ENCODE results near the gene ATP5PO.

DNA sequence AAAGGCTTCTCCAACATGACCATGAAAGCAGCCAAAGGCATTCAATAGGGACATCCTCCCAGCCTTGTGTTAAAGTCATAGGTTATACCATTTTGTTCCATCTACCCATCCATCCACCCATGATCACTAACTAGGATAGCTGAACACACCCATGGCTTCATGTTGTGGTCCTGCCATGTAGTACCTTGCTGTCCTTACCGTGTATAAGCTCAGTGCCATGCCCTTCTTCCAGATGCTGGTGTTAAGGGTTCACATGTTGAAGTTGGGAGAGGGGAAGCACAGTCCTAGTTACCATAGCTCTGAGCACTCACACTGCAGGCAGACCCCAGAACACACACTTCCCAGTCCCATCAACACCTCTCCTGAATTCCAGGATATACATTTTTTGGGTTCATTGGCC is 51.5 kb downstream of the ATP5PO start:
- TF ChIP-seq, protein P1, sequence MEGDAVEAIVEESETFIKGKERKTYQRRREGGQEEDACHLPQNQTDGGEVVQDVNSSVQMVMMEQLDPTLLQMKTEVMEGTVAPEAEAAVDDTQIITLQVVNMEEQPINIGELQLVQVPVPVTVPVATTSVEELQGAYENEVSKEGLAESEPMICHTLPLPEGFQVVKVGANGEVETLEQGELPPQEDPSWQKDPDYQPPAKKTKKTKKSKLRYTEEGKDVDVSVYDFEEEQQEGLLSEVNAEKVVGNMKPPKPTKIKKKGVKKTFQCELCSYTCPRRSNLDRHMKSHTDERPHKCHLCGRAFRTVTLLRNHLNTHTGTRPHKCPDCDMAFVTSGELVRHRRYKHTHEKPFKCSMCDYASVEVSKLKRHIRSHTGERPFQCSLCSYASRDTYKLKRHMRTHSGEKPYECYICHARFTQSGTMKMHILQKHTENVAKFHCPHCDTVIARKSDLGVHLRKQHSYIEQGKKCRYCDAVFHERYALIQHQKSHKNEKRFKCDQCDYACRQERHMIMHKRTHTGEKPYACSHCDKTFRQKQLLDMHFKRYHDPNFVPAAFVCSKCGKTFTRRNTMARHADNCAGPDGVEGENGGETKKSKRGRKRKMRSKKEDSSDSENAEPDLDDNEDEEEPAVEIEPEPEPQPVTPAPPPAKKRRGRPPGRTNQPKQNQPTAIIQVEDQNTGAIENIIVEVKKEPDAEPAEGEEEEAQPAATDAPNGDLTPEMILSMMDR (conservative IDR thresholded peaks at IDR 0.05; ENCODE audit: low read depth, low read length), result no peak
- TF ChIP-seq EZH2 (IDR thresholded peaks at IDR 0.05; ENCODE audit: borderline replicate concordance, low read depth, low read length, poor library complexity, severe bottlenecking), result no peak

Data from A673 (cell line).